Activated naive CD8-positive, alpha-beta T cell treated with anti-CD3 and anti-CD28 coated beads for 36 hours (primary cell): Measurements from ENCODE around the gene RYR2. TPM values are rescaled to one million over a fixed set of nuclear protein-coding genes. Genes with fewer than 3 reads are reported as not detected.
"Not testable (repeated sequence)": the region's sequence is repeated elsewhere in the genome, so short reads cannot be mapped to it uniquely, and the experiment has no call there.

Experiments
- DNase-seq: peaks from one replicate; pipeline ENCODE4 v3.0.0; 2021
- H3K27ac Mint-ChIP-seq: one replicate; pipeline ENCODE4 v1.8.0; 2022; ENCODE audit warnings: mild to moderate bottlenecking, moderate library complexity, mixed read lengths
- H3K27me3 Mint-ChIP-seq: one replicate; pipeline ENCODE4 v1.8.0; 2022; ENCODE audit warnings: mild to moderate bottlenecking, mixed read lengths
- H3K36me3 Mint-ChIP-seq: one replicate; pipeline ENCODE4 v1.8.0; 2021; ENCODE audit warnings: mild to moderate bottlenecking, mixed read lengths
- H3K4me1 Mint-ChIP-seq: one replicate; pipeline ENCODE4 v1.8.0; 2021; ENCODE audit warnings: mixed read lengths
- H3K4me3 Mint-ChIP-seq: one replicate; pipeline ENCODE4 v1.8.0; 2022; ENCODE audit warnings: mild to moderate bottlenecking, moderate library complexity, mixed read lengths
- H3K9me3 Mint-ChIP-seq: one replicate; pipeline ENCODE4 v1.8.0; 2022; ENCODE audit warnings: mixed read lengths
- total RNA-seq, 2 experiments: library from RNA; stranded (reverse); gene quantifications; one replicate each; pipeline ENCODE4 v1.2.3, GENCODE V29; 2021

Gene RYR2
- total RNA-seq, 2 experiments from 2014 or later = not detected

DNA sequence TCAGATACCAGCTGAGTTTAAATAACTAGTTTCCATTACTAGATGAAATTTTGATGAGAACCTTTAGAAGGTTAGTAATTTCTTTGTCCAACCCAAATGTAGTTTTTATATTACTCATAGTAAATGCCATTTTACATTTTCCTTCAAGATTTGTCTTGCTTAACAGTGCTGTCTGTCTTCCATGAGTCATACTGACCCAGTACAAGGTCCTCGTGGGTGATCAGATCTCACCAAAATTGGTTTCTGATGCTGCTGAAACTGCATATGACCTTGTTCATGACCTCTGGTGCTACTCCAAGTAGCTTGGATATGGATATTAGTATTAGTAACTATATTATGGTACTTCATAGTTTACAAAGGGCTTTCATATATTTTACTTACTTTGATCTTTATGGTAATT lies 207.1 kb downstream of the RYR2 start:
- no peak overlapping the region for H3K27ac Mint-ChIP-seq
- no peaks in the 10 kb centered on the region for H3K36me3 Mint-ChIP-seq
- H3K27me3 Mint-ChIP-seq = no peaks in the 10 kb centered on the region
- H3K9me3 Mint-ChIP-seq = peaks cover 1% of the 10 kb centered on the region
- H3K4me3 Mint-ChIP-seq = no peak overlapping the region
- no peaks in the 10 kb centered on the region for H3K4me1 Mint-ChIP-seq
- no peak for DNase-seq

DNA sequence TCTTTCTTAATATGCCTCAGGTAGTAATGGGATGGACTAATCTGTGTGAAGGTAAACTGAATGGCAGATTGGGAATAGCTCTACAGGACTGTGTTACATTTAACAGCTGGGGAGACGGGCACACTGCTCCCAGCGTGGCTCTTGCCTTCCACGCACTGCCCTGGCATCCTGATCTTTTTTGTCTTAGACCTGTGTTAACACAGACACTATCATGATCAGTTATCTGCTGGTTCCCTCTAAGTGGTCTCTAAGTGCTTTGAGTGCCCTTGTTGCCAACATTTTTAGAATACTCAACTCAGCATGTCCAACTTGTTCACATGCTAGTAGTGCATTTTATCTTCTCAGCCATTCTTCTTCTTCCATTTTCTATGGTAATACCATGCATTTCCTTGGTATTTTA lies 208.1 kb downstream of the RYR2 start:
- no peak for DNase-seq
- H3K9me3 Mint-ChIP-seq = peaks cover 1% of the 10 kb centered on the region
- no peak overlapping the region for H3K4me3 Mint-ChIP-seq
- H3K27ac Mint-ChIP-seq = no peak overlapping the region
- H3K27me3 Mint-ChIP-seq = no peaks in the 10 kb centered on the region
- H3K4me1 Mint-ChIP-seq = no peaks in the 10 kb centered on the region
- no peaks in the 10 kb centered on the region for H3K36me3 Mint-ChIP-seq

DNA sequence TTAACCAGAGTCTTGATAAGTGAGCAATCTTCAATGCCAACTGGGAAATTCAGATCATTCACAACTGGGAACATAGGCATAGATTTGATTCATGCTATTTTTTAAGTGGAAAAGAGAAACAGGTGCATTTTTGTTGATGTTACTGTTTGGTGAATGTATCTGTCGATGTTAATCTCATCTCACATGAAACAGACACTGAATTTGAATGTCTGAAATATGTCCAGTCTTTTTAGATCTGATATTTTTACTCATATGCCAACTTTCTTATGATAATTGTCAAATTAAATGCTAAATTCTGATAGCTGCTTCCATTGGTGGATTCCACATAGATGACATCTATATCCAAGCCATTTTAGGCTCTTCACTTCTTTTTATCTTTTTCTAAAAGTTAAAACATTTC lies 213.1 kb downstream of the RYR2 start:
- Mint-ChIP-seq H3K4me3 (no peak overlapping the region), H3K27me3 (peaks cover 15% of the 10 kb centered on the region), H3K9me3 (peaks cover 7% of the 10 kb centered on the region), H3K36me3 (no peaks in the 10 kb centered on the region), H3K4me1 (no peaks in the 10 kb centered on the region), H3K27ac (no peak overlapping the region)
- no peak for DNase-seq

DNA sequence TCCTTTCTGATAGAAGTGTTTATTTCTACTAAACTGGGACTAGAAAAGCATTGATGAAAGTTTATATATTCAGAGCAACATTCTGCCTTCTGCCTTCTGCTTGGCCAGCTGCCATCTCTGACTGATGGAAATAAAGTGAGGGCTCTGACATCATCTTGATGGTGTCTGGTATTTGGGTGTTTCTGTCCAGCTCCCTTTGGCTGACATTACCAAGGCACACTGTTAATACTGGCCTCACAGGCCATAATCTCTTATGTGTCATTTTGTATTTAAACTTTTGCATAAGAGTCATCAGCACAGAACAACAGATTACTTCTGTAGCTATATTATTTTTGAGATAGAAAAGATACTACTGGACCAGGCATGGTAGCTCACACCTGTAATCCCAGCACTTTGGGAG lies 216.9 kb downstream of the RYR2 start:
- no peaks in the 10 kb centered on the region for H3K4me1 Mint-ChIP-seq
- H3K9me3 Mint-ChIP-seq = peaks cover 7% of the 10 kb centered on the region
- no peak for DNase-seq
- no peaks in the 10 kb centered on the region for H3K36me3 Mint-ChIP-seq
- H3K27me3 Mint-ChIP-seq = peaks cover 15% of the 10 kb centered on the region
- no peak overlapping the region for H3K4me3 Mint-ChIP-seq
- H3K27ac Mint-ChIP-seq = no peak overlapping the region

DNA sequence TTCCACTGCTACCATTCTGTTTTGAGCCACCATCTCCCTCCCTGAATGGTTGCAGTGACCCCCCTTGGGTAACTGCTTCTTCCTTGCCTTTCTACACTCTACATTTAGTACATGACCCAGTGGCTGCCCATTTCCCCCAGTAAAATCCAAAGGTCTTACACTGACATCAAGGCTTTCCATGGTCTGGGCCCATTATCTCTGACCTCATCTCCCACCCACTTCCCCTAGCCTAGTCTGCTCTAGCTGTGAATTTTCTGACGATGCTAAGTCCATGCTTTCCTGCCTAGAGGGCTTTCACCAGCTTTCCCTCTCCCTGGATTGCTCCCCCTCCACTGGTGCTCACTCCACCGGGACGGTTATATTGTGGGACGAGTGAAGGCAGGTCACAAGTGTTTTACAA lies 219.2 kb downstream of the RYR2 start:
- peaks cover 5% of the 10 kb centered on the region for H3K9me3 Mint-ChIP-seq
- H3K27ac Mint-ChIP-seq = no peak overlapping the region
- no peaks in the 10 kb centered on the region for H3K36me3 Mint-ChIP-seq
- H3K4me1 Mint-ChIP-seq = no peaks in the 10 kb centered on the region
- no peak overlapping the region for H3K4me3 Mint-ChIP-seq
- DNase-seq = no peak
- H3K27me3 Mint-ChIP-seq = peaks cover 10% of the 10 kb centered on the region

DNA sequence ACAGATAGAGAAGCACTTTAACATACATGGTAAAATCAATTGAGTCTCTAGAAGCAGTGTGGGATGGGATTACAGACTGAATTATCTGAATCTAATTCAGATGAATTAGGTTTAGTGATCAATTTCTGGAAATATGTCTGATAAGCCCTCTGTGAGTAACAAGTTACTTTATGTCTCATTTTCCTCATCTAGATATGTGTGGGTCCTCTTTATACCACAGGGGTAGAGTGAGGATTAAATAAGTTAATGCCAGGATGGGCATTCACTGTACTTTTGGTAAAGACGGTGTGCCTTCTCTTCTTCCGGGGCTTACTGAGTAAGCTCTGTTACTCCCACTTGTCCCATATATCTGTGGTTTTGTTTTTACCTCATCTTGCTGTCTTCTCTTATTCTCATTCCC lies 225.8 kb downstream of the RYR2 start:
- no peaks in the 10 kb centered on the region for H3K4me1 Mint-ChIP-seq
- DNase-seq = no peak
- H3K4me3 Mint-ChIP-seq = no peak overlapping the region
- no peaks in the 10 kb centered on the region for H3K9me3 Mint-ChIP-seq
- H3K27ac Mint-ChIP-seq = no peak overlapping the region
- no peaks in the 10 kb centered on the region for H3K36me3 Mint-ChIP-seq
- peaks cover 8% of the 10 kb centered on the region for H3K27me3 Mint-ChIP-seq

DNA sequence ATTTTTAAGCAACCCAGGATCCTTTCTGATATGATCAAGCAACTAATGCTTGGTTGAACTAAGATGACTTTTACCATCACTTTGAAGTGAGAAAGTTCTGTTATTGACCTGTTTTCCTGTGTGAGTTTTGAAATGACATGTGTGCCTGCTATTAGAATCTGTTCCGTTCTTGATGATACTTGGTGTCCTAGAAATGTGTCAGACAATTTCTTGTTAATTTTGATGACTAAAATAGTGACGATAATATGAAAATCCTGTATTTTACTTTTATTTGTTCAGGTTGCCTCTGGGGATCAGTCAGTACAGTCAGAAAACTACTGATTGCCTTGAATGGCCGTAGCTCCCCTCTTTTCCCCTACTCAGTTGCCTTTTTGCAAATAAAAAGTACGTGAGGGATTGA lies 228.0 kb downstream of the RYR2 start:
- Mint-ChIP-seq H3K36me3 (no peaks in the 10 kb centered on the region), H3K4me1 (no peaks in the 10 kb centered on the region), H3K27me3 (peaks cover 8% of the 10 kb centered on the region), H3K4me3 (no peak overlapping the region), H3K27ac (no peak overlapping the region), H3K9me3 (no peaks in the 10 kb centered on the region)
- no peak for DNase-seq

DNA sequence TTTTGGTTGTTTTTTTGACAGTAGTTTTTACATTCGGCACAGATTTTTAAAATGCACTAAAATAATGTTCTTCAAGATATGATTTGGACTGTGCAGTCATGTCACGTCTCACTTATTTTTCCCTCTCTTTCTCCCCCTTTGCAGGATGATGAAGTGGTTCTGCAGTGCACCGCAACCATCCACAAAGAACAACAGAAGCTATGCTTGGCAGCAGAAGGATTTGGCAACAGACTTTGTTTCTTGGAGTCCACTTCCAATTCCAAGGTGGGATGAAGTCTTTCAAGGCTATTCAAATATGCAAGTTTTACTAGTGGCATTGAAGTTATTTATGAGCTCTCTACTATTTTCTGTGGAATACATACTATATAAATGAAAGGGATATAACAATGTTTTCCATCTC lies 228.4 kb downstream of the RYR2 start:
- Mint-ChIP-seq H3K4me3 (no peak overlapping the region), H3K36me3 (no peaks in the 10 kb centered on the region), H3K27me3 (peaks cover 8% of the 10 kb centered on the region), H3K4me1 (no peaks in the 10 kb centered on the region), H3K27ac (no peak overlapping the region), H3K9me3 (no peaks in the 10 kb centered on the region)
- DNase-seq = no peak

DNA sequence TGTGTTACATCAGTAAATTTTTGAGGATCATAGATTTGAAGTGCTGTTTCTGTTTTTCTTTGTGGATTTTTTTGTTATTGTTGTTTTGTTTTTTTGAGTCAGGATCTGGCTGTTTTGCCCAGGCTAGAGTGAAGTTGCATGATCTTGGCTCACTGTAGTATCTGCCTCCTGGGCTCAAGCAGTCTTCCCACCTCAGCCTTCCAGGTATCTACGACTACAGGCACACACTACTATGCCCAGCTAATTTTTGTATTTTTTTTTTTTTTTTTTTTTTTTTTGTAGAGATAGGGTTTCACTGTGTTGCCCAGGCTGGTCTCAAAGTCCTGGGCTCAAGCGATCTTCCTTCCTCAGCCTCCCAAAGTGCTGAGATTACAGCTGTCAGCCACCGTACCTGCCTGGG lies 236.0 kb downstream of the RYR2 start:
- H3K36me3 Mint-ChIP-seq, H3K4me3 Mint-ChIP-seq, H3K4me1 Mint-ChIP-seq, DNase-seq, H3K9me3 Mint-ChIP-seq, H3K27me3 Mint-ChIP-seq, H3K27ac Mint-ChIP-seq: not testable (repeated sequence)

DNA sequence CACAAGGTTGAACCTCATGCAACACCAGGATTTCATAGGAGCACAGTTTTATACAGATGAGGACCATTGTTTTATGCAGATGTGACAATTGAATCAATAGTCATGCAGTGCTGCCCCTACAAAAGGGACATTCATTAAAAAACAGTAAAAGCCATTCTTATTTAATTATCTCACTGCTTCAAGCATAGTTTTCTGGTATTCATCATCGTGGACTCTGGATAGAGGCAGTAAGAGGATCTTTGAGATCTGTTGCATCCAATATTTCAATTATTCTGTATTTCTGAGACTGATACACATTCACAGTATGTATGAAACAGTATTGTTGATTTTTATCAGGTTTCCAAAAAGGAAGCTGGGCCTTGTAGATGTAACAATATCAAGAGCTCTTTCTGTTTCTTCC lies 237.6 kb downstream of the RYR2 start:
- H3K36me3 Mint-ChIP-seq = no peaks in the 10 kb centered on the region
- no peaks in the 10 kb centered on the region for H3K27me3 Mint-ChIP-seq
- no peaks in the 10 kb centered on the region for H3K4me1 Mint-ChIP-seq
- H3K27ac Mint-ChIP-seq = no peak overlapping the region
- DNase-seq = no peak
- peaks cover 3% of the 10 kb centered on the region for H3K9me3 Mint-ChIP-seq
- H3K4me3 Mint-ChIP-seq = no peak overlapping the region

DNA sequence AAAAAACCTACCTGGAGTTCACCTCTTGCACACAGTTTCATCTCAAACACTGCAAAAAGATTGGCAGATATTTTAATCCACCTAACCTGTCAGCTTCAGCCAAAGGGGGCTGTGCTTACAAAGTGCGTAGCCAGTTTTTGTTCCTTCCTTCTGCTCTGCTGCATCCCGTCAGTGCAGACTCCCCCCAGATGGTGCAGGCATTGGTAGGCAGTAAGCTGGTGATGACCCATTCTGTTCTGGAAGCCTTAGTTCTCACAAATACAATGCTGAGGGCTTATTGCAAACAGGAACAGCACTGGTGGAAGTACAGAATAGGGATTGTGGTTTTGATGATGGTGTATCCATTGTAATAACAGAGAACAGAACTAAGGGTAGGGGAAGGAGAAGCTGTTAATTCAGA lies 239.5 kb downstream of the RYR2 start:
- H3K9me3 Mint-ChIP-seq = peaks cover 5% of the 10 kb centered on the region
- H3K4me1 Mint-ChIP-seq = no peaks in the 10 kb centered on the region
- H3K27me3 Mint-ChIP-seq = no peaks in the 10 kb centered on the region
- no peaks in the 10 kb centered on the region for H3K36me3 Mint-ChIP-seq
- no peak for DNase-seq
- H3K4me3 Mint-ChIP-seq = no peak overlapping the region
- no peak overlapping the region for H3K27ac Mint-ChIP-seq

DNA sequence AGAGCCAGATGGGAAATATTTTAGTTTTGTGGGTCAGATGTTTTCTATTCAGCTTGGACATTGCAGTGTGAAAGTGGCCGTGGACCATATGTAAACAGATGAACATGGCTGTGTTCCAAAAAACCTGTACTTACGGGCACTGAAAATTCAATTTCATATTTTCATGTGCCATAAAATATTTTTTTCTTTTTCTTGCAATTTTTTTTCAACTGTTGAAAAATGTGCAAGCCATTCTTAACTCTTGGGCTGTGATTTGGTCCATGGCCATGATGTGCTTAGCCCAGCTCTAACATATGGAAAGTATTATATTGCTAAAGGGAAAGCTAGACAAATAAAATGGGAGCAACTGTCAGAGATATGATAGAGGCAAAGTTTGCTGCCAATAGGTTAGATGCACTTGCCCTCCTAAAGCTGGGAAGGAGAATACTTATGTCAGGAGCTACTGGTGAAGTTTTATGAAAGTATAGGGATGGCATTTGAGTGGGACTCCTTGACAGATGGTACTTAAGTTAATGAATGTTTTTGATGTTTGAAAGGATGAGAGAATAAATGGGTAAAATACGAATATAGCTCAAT lies 240.3 kb downstream of the RYR2 start:
- Mint-ChIP-seq H3K4me3 (no peak overlapping the region), H3K27me3 (no peaks in the 10 kb centered on the region), H3K36me3 (no peaks in the 10 kb centered on the region), H3K9me3 (peaks cover 5% of the 10 kb centered on the region), H3K27ac (no peak overlapping the region), H3K4me1 (no peaks in the 10 kb centered on the region)
- DNase-seq = no peak

DNA sequence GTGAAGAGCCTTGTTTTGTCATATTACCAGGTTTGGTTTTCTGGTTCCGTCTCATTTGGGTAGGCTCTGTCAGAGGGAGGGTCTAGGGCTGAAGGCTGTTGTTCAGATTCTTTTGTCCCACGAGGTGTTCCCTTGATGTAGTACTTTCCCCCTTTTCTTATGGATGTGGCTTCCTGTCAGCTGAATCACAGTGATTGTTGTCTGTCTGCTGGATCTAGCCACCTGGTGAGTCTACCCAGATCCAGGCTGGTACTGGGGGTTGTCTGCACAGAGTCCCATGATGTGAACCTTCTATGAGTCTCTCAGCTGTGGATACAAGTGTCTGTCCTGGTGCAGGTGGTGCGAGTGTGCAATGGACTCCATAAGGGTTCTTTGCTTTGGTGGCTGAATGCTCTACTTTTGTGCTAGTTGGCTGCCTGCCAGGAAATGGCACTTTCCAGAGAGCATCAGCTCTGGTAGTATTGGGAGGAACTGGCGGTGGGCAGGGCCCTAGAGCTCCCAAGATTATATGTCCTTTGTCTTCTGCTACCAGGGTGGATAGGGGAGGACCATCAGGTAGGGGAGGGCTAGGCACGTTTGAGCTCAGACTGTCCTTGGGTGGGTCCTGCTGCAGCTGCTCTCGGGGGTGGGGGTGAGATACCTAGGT lies 246.0 kb downstream of the RYR2 start:
- no peak overlapping the region for H3K4me3 Mint-ChIP-seq
- no peak overlapping the region for H3K27ac Mint-ChIP-seq
- H3K4me1 Mint-ChIP-seq = no peaks in the 10 kb centered on the region
- no peak for DNase-seq
- H3K36me3 Mint-ChIP-seq = no peaks in the 10 kb centered on the region
- H3K9me3 Mint-ChIP-seq = peaks cover 5% of the 10 kb centered on the region
- H3K27me3 Mint-ChIP-seq = peaks cover 16% of the 10 kb centered on the region

DNA sequence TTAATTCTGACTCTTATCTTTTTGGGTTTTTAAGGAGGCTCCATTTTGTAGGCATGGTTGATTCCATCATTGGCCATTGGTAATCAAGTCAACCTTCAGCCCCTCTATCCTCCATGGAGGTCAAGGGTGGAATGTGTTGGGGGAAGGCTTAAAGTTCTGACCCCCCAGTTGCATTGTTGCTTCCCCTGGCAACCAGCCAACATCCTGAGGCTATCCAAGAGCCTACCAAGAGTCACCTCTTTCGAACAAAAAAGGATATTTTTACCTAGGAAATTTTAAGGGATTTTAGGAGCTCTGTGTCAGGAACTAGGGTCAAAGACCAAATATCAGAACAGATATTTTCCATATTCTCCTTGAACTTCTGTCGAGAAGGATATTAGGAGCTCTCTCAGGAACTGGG lies 251.8 kb downstream of the RYR2 start:
- no peaks in the 10 kb centered on the region for H3K9me3 Mint-ChIP-seq

DNA sequence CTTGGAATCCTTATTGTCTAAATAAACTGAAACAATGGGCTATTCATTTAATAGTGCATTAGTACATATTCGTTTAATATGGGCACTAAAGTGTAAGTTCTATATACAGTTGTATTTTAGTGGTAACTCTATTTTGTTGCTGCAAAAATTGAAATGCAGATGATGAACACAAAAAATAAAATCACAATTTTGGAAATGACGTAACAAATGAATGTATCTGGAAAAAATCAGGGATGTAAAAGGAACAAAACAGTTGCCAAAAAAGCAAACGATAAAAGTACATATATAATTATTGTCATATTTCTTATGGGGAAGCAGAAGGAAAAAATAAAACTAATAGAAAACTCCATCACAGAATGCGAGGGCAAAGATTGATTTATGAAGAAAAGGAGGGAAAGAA lies 254.9 kb downstream of the RYR2 start:
- Mint-ChIP-seq H3K27ac (no peak overlapping the region), H3K36me3 (no peaks in the 10 kb centered on the region), H3K27me3 (no peaks in the 10 kb centered on the region), H3K4me3 (no peak overlapping the region), H3K9me3 (no peaks in the 10 kb centered on the region), H3K4me1 (no peaks in the 10 kb centered on the region)
- no peak for DNase-seq

More for the DNA sequence above, 251.8 kb downstream of the RYR2 start:
- Mint-ChIP-seq H3K27me3 (peaks cover 11% of the 10 kb centered on the region), H3K36me3 (no peaks in the 10 kb centered on the region), H3K4me1 (no peaks in the 10 kb centered on the region), H3K27ac (no peak overlapping the region), H3K4me3 (no peak overlapping the region)
- DNase-seq = no peak

DNA sequence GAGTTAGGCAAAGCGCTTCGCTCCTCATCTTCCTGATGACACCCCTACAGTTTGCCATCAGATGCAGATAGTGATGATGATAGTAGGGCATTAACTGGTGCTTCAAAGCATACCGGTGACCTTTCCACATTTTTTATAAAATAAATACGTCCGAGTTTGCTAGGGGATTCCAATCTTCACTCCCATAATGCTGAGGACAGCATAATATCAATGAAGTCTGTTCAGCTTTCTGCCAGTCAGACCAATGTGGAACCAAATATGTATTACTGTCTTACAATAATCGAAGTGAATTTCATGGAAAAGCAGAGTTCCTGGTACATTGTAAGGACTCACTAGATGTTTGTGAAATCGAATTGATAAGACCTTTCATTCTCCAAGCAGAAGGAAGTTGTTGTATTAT lies 258.7 kb downstream of the RYR2 start:
- no peak for DNase-seq
- Mint-ChIP-seq H3K27ac (no peak overlapping the region), H3K36me3 (no peaks in the 10 kb centered on the region), H3K27me3 (no peaks in the 10 kb centered on the region), H3K4me1 (no peaks in the 10 kb centered on the region), H3K4me3 (no peak overlapping the region), H3K9me3 (no peaks in the 10 kb centered on the region)
